Endodermal cell (in vitro differentiated cells): ENCODE results near the gene NDUFAF8. TPM values are rescaled to one million over a fixed set of nuclear protein-coding genes. Genes with fewer than 3 reads are reported as not detected.
A peak's percentile ranks its signal among the peaks of the same experiment; 100 is the strongest.

Experiments used
- DNase-seq: peaks from one replicate; pipeline ENCODE4 v3.0.0-alpha.2; 2017
- H3K27ac ChIP-seq: 2 replicates; pipeline ENCODE4 v1.5.1; 2013; ENCODE audit warnings: mild to moderate bottlenecking, low read depth, low read length, moderate library complexity
- H3K27me3 ChIP-seq: 2 replicates; pipeline ENCODE4 v1.6.1; 2013; ENCODE audit warnings: mild to moderate bottlenecking, low read length, moderate library complexity; ENCODE audit not compliant: insufficient read depth, control insufficient read depth, poor library complexity, severe bottlenecking
- H3K36me3 ChIP-seq: 2 replicates; pipeline ENCODE4 v1.7.0; 2013; ENCODE audit warnings: mild to moderate bottlenecking, low read length, moderate library complexity; ENCODE audit not compliant: control insufficient read depth, insufficient read depth
- H3K4me1 ChIP-seq: one replicate; pipeline ENCODE4 v1.7.0; 2013; ENCODE audit warnings: low read length; ENCODE audit not compliant: control insufficient read depth, insufficient read depth
- H3K4me3 ChIP-seq: 2 replicates; pipeline ENCODE4 v1.5.1; 2013; ENCODE audit warnings: mild to moderate bottlenecking, low read length, moderate library complexity
- H3K9ac ChIP-seq: 2 replicates; pipeline ENCODE4 v1.6.1; 2013; ENCODE audit warnings: mild to moderate bottlenecking, low read length, moderate library complexity; ENCODE audit not compliant: poor library complexity, severe bottlenecking; ENCODE audit errors: extremely low read depth
- H3K9me3 ChIP-seq: 2 replicates; pipeline ENCODE4 v1.6.1; 2013; ENCODE audit warnings: mild to moderate bottlenecking, low read length, moderate library complexity; ENCODE audit not compliant: control insufficient read depth
- H3K27ac Mint-ChIP-seq: 2 replicates; pipeline ENCODE4 v1.8.0; 2020; ENCODE audit warnings: mixed read lengths
- H3K27me3 Mint-ChIP-seq: 2 replicates; pipeline ENCODE4 v1.8.0; 2021; ENCODE audit warnings: mild to moderate bottlenecking, mixed read lengths; ENCODE audit not compliant: insufficient read depth
- H3K36me3 Mint-ChIP-seq: 2 replicates; pipeline ENCODE4 v1.8.0; 2020; ENCODE audit warnings: low read depth, mixed read lengths
- H3K4me1 Mint-ChIP-seq: 2 replicates; pipeline ENCODE4 v1.8.0; 2020; ENCODE audit warnings: mixed read lengths
- H3K4me3 Mint-ChIP-seq: 2 replicates; pipeline ENCODE4 v1.8.0; 2020; ENCODE audit warnings: mild to moderate bottlenecking, moderate library complexity, mixed read lengths
- H3K9me3 Mint-ChIP-seq: 2 replicates; pipeline ENCODE4 v1.8.0; 2020; ENCODE audit warnings: mild to moderate bottlenecking, mixed read lengths
- WGBS, 2 experiments: methylation state at CpG; one replicate each; pipeline versions ENCODE4 v1.1.5 to v1.1.7; 2013; ENCODE audit warnings: missing lambda C conversion rate in 2 of 2, mixed read lengths in 1 of 2; ENCODE audit not compliant: insufficient coverage in 1 of 2, insufficient read length in 1 of 2; 5-methylcytosine and 5-hydroxymethylcytosine counted together
- total RNA-seq, 2 donors: library from RNA; stranded (reverse); fragmentation: NEBNext Ultra II Directional in 1 of 2; extraction: Animal tissue kit (Norgen Biotek cat#: 25700) in 1 of 2; gene quantifications; 2 replicates in 1 of 2; 3 replicates in 1 of 2; pipeline ENCODE4 v1.2.1, GENCODE V29; 2021
- TF ChIP-seq, protein P1 (sequence below): fragments of 200-600 bp; sonication (generic); conservative IDR thresholded peaks from 2 replicates; pipeline ENCODE4 v1.5.0; 2021; ENCODE audit warnings: antibody characterized with exemption, mild to moderate bottlenecking

Gene NDUFAF8
- total RNA-seq, 2 donors from 2014 or later, result 42.7 to 48.7 TPM

DNA sequence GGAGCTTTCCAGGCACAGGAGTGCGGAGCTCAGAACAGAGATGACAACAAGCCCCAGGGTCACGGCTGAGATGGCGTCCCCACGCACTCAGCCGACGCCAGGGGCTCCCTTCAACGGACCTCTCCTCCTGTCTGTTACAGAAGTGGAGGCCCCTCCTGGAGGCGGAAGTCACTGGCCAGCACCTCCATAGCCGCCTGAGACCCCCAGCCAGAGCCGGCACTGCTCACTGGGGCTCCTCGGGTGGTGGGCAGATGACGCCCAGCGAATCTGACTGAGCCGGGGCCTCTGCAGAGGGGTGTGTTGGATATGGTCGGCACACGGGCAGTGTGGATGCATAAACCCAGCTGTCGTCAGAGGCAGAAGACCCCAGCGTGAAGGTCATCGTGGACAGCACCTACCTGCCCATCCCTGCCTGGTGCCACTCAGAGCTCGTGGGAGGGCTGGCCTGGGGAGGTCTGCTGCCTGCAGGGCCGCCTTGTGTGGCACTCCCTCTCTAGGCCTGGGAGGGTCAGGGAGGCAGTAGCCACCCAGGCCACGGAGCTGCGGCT, 20.0 kb downstream of the NDUFAF8 start:
- Histone ChIP-seq H3K9ac (no peak overlapping the region), H3K27ac (no peak overlapping the region), H3K27me3 (no peaks in the 10 kb centered on the region), H3K9me3 (no peaks in the 10 kb centered on the region), H3K36me3 (peaks cover 5% of the 10 kb centered on the region), H3K4me1 (no peaks in the 10 kb centered on the region), H3K4me3 (no peak overlapping the region)
- no peaks in the 10 kb centered on the region for H3K27me3 Mint-ChIP-seq
- peaks cover 21% of the 10 kb centered on the region for H3K36me3 Mint-ChIP-seq
- no peaks in the 10 kb centered on the region for H3K9me3 Mint-ChIP-seq
- no peak overlapping the region for H3K27ac Mint-ChIP-seq
- peaks cover 3% of the 10 kb centered on the region for H3K4me1 Mint-ChIP-seq
- DNase-seq, result no peak
- TF ChIP-seq, protein P1, sequence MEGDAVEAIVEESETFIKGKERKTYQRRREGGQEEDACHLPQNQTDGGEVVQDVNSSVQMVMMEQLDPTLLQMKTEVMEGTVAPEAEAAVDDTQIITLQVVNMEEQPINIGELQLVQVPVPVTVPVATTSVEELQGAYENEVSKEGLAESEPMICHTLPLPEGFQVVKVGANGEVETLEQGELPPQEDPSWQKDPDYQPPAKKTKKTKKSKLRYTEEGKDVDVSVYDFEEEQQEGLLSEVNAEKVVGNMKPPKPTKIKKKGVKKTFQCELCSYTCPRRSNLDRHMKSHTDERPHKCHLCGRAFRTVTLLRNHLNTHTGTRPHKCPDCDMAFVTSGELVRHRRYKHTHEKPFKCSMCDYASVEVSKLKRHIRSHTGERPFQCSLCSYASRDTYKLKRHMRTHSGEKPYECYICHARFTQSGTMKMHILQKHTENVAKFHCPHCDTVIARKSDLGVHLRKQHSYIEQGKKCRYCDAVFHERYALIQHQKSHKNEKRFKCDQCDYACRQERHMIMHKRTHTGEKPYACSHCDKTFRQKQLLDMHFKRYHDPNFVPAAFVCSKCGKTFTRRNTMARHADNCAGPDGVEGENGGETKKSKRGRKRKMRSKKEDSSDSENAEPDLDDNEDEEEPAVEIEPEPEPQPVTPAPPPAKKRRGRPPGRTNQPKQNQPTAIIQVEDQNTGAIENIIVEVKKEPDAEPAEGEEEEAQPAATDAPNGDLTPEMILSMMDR, result no peak
- WGBS, 2 experiments, result 94% methylated on average over 12 to 23 of the region's 23 CpGs
- no peak overlapping the region for H3K4me3 Mint-ChIP-seq

DNA sequence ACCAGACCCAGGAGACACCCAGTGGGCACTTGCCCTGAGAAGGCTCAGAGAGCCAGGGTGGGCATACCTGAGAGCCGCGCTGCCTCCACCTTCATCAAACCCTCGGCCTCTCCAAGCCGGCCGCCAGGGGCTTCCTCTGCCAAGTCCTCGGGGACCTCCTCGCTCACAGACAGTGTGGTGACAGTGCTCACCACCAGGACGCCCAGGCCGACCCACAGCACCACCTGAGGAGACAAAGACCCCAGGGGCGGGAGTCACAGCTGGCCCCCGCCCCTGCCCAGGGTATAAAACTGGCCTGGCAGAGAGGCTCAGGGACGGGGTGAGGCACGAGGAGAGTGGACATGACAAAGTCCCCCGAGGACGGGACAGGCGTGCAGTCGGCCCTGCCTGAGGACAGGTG, 21.1 kb downstream of the NDUFAF8 start:
- Mint-ChIP-seq H3K36me3 (peaks cover 30% of the 10 kb centered on the region), H3K27ac (no peak overlapping the region), H3K4me1 (no peaks in the 10 kb centered on the region), H3K9me3 (no peaks in the 10 kb centered on the region), H3K27me3 (no peaks in the 10 kb centered on the region), H3K4me3 (no peak overlapping the region)
- H3K9ac ChIP-seq, result no peak overlapping the region
- H3K4me1 ChIP-seq, result no peaks in the 10 kb centered on the region
- no peak overlapping the region for H3K4me3 ChIP-seq
- no peak overlapping the region for H3K27ac ChIP-seq
- 95 to 96% methylated on average over 12 to 17 of the region's 17 CpGs for WGBS, 2 experiments
- no peak for DNase-seq
- TF ChIP-seq, protein P1, result peak; percentile 38
- H3K36me3 ChIP-seq, result peaks cover 5% of the 10 kb centered on the region
- H3K9me3 ChIP-seq, result no peaks in the 10 kb centered on the region
- H3K27me3 ChIP-seq, result no peaks in the 10 kb centered on the region

DNA sequence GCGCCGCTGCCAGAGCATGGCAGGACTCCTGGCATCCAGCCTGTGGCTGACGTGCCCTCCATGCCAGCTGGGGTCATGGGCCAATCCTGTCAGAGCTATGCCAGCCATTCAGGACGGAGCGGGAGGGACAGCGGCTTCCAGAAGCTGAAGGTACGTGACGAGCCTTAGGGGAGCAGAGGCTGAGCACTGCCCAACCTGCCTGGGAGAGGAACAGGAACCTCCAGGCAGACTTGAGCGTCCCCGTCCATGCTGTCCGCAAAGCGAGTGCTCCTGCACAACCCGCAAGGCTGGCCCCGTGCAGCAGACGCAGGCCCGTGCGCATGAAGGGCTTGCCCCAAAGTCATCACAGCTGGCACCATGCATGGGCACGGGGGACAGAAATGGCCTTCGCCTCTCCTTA, 21.5 kb downstream of the NDUFAF8 start:
- no peak overlapping the region for H3K4me3 Mint-ChIP-seq
- H3K36me3 ChIP-seq, result peaks cover 10% of the 10 kb centered on the region
- peaks cover 35% of the 10 kb centered on the region for H3K36me3 Mint-ChIP-seq
- H3K4me1 Mint-ChIP-seq, result no peaks in the 10 kb centered on the region
- H3K9me3 ChIP-seq, result no peaks in the 10 kb centered on the region
- TF ChIP-seq, protein P1, result no peak
- 92 to 96% methylated on average over 16 to 19 of the region's 19 CpGs for WGBS, 2 experiments
- no peak overlapping the region for H3K9ac ChIP-seq
- no peaks in the 10 kb centered on the region for H3K27me3 Mint-ChIP-seq
- H3K27ac ChIP-seq, result no peak overlapping the region
- H3K9me3 Mint-ChIP-seq, result no peaks in the 10 kb centered on the region
- no peak for DNase-seq
- no peaks in the 10 kb centered on the region for H3K27me3 ChIP-seq
- no peak overlapping the region for H3K4me3 ChIP-seq
- no peak overlapping the region for H3K27ac Mint-ChIP-seq
- H3K4me1 ChIP-seq, result no peaks in the 10 kb centered on the region
